Measurements from ENCODE around the gene STARD9. TPM values are rescaled to one million over a fixed set of nuclear protein-coding genes. Genes with fewer than 3 reads are reported as not detected.

STARD9 gene
- total RNA-seq: 5.5 and 8.7 TPM in 2 replicates

DNA sequence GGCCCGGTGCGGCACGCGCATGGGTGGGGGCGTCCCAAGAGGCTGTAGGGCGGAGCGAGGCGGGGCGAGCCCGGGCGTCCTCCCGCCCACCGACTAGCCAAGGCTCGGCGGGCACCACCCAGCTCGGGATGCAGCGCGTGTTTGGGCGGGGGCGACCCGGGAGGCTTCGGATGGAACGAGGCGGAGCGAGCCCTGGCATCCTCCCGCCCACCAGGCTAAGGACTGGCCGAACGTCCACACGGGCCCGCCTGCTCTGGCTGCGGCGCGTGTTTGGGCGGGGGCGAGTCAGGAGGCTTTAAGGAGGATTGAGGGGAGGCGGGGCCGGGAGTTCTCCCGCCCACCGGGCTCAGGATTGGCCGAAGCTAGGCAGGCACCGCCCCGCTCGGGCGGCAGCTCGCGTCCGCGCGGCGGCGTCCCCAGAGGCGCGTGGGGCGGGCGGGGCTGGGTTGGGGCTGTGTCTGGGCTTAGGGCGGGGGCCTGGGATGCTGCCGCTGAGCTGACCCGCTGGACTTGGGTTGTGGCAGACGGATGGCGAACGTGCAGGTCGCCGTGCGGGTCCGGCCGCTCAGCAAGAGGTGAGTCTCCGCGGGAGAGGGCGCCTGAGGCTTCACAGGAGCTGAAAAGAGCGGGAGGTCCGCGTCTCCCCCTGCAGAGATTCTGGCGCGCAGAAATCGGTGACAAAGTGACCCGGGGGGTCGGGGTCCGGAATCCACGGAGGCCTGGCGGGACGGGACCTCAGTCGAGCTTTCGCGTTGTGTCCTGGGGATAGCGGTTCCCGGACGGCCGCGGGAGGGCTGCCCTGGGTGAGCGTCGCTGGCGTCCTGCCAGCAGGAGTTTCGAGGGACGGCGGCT is at the start of gene STARD9:
STARD9 (plus strand) TSS at position 419 of the 852 bp plus-strand sequence; CDS start at position 529, 110 bp downstream.

DNA sequence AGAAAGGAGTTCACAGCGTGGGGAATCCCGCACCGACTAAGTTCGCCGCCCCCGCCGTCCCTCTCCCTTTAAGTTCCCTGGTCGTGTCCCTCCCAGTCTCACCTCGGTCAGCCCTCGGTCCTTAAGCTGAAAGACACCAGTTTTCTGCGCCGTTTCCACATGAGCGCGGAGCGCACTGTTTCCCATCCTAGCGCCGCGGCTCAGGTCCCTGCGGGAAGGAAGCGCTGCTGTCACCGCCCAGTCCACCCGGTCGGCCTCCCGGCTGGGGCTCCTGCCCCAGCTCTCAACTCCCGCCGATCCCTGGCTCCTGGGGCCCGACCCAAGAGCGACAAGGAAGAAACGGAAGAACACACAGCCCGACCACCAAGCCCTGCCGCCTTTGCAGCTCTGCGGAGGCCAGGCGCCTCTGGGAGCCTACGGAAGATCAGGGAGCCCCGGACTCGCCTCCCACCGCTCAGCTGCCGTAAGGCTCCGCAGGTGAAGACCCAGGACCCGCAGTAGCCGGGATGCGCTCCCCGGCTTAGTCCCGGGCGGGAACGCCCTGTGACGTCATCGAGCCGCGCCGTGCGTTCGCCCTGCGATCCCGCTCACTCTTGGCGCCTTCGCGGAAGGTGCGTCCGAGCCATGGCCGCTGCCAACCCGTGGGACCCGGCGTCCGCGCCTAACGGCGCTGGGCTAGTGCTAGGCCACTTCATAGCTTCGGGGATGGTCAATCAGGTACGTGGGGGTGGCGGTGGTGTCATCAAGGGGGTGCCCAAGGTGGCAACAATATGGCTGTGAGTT is 27.0 kb upstream of the STARD9 start, which contains the start of the genes HAUS2 and LRRC57:
HAUS2 (plus strand) TSS at position 590 of the 783 bp plus-strand sequence; CDS start at position 625, 35 bp downstream.
LRRC57 (minus strand) TSS at position 545 of the 783 bp plus-strand sequence; CDS start at position 186, 359 bp downstream.

DNA sequence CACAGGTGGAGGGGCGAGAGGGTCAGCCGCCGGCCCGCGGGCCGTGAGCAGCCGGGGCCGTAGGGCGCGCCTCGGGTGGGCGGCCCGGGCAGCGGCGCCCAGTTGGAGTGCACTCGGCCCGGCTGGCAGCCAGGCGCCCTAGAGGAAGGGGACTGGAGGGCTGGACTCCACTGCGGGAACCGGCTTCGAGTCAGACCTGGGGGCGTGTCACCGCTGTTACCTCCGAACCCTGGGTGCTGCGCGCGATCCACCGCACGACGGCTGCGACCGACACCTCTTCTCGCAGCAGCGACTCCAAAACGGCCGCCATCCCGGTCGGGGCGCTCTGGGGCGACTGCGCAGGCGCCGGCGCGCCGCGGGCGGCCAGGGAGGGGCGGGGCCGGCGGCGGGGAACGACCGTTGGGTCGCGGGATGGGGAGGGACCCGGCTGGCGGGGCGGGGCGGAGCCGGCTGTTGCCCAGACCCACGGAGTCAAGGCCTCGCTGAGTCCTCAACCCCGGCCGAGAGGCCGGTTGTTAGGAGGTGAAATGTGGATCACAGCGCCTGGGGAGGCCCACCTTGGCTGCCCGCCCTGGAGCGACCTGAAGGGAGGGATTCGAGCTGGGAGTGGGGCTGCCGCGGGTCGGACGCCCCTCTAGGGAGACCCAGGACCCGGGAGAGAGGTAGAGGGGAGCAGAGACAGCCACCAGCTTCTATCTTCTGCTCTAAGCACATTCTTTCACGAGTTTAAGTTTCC is 161.6 kb downstream of the STARD9 start, which contains the start of gene CDAN1:
CDAN1 (minus strand) TSS at position 336 of the 736 bp plus-strand sequence; CDS start at position 310, 26 bp downstream.

Other genes with a start within 250 kb of the STARD9 start
- 0.28 and 0.36 TPM in 2 replicates for gene CAPN3, start 216.1 kb upstream of the STARD9 start, total RNA-seq
- 47.7 and 59.2 TPM in 2 replicates for gene ZNF106, start 84.5 kb upstream of the STARD9 start, total RNA-seq
- gene SNAP23, start 80.0 kb upstream of the STARD9 start, total RNA-seq: 163 and 184 TPM in 2 replicates
- gene LRRC57, start 26.8 kb upstream of the STARD9 start, total RNA-seq: 13.3 and 14.4 TPM in 2 replicates
- gene HAUS2, start 26.8 kb upstream of the STARD9 start, total RNA-seq: 24.5 and 27.2 TPM in 2 replicates
- 11.3 and 11.7 TPM in 2 replicates for gene CDAN1, start 161.5 kb downstream of the STARD9 start, total RNA-seq